CD8-positive, alpha-beta memory T cell (primary cell): ENCODE results near the gene SIRT7. TPM values are rescaled to one million over a fixed set of nuclear protein-coding genes. Genes with fewer than 3 reads are reported as not detected.
"Not testable (repeated sequence)": the region's sequence is repeated elsewhere in the genome, so short reads cannot be mapped to it uniquely, and the experiment has no call there.

Experiments used
- CTCF ChIA-PET: fragments of 350-600 bp; sonication (Branson Sonifier 250); formaldehyde crosslinking; loops from one replicate; lab custom pipeline; 2021; ENCODE audit warnings: antibody characterized with exemption; lab: Charles Lee
- POLR2A ChIA-PET: fragments of 350-600 bp; sonication (Branson Sonifier 250); formaldehyde crosslinking; loops from one replicate; lab custom pipeline; 2021; ENCODE audit warnings: antibody characterized with exemption; lab: Charles Lee
- DNase-seq, 5 donors: peaks; one replicate each; pipeline versions ENCODE4 v3.0.0 to v3.0.0-alpha.2; 2020 to 2022; ENCODE audit warnings: mixed read lengths in 1 of 5
- H3K27ac ChIP-seq: one replicate; pipeline ENCODE4 v1.7.0; 2013; ENCODE audit warnings: low read depth, mild to moderate bottlenecking, low read length, moderate library complexity
- H3K27me3 ChIP-seq: 2 replicates; pipeline ENCODE4 v1.7.0; 2013; ENCODE audit warnings: low read length, mild to moderate bottlenecking; ENCODE audit not compliant: insufficient read depth, poor library complexity, severe bottlenecking
- H3K36me3 ChIP-seq: 2 replicates; pipeline ENCODE4 v1.7.0; 2013; ENCODE audit warnings: mild to moderate bottlenecking, low read length, moderate library complexity; ENCODE audit not compliant: insufficient read depth
- H3K4me1 ChIP-seq: 2 replicates; pipeline ENCODE4 v1.7.0; 2013; ENCODE audit warnings: mild to moderate bottlenecking, low read length, moderate library complexity; ENCODE audit not compliant: insufficient read depth
- H3K4me3 ChIP-seq: 2 replicates; pipeline ENCODE4 v1.7.0; 2013; ENCODE audit warnings: mild to moderate bottlenecking, low read length
- H3K9me3 ChIP-seq: 2 replicates; pipeline ENCODE4 v1.7.0; 2013; ENCODE audit warnings: mild to moderate bottlenecking, low read length
- H3K27ac Mint-ChIP-seq, 8 donors: one replicate each; pipeline ENCODE4 v1.8.0; 2020 to 2021; ENCODE audit warnings: mixed read lengths in 8 of 8, mild to moderate bottlenecking in 6 of 8, inconsistent platforms in 3 of 8, moderate library complexity in 3 of 8
- H3K27me3 Mint-ChIP-seq, 2 donors: one replicate each; pipeline ENCODE4 v1.8.0; 2020 to 2021; ENCODE audit warnings: mixed read lengths in 2 of 2, mild to moderate bottlenecking in 1 of 2, moderate library complexity in 1 of 2
- H3K36me3 Mint-ChIP-seq, 3 donors: one replicate each; pipeline ENCODE4 v1.8.0; 2020 to 2021; ENCODE audit warnings: mixed read lengths in 3 of 3, inconsistent platforms in 1 of 3, mild to moderate bottlenecking in 1 of 3
- H3K4me1 Mint-ChIP-seq, 3 donors: one replicate each; pipeline ENCODE4 v1.8.0; 2020 to 2021; ENCODE audit warnings: mixed read lengths in 3 of 3, inconsistent platforms in 1 of 3, mild to moderate bottlenecking in 1 of 3
- H3K4me3 Mint-ChIP-seq, 7 donors: one replicate each; pipeline ENCODE4 v1.8.0; 2020 to 2021; ENCODE audit warnings: mixed read lengths in 7 of 7, mild to moderate bottlenecking in 6 of 7, moderate library complexity in 4 of 7, inconsistent platforms in 2 of 7
- H3K9me3 Mint-ChIP-seq, 5 donors: one replicate each; pipeline ENCODE4 v1.8.0; 2020 to 2022; ENCODE audit warnings: mixed read lengths in 5 of 5, mild to moderate bottlenecking in 3 of 5, moderate library complexity in 2 of 5, inconsistent platforms in 1 of 5
- polyA plus RNA-seq: library from polyadenylated mRNA; unstranded; fragments of 300-500 nt; fragmentation: Illumina TruSeq; gene quantifications from one replicate; pipeline ENCODE4 v1.2.3, GENCODE V29; 2021
- total RNA-seq, 2 experiments: library from RNA; stranded (reverse); gene quantifications; one replicate each; pipeline ENCODE4 v1.2.3, GENCODE V29; 2021

Gene SIRT7
- total and polyA plus RNA-seq, 3 experiments from 2014 or later = 40.1 to 41.7 (median 41.4) TPM

DNA sequence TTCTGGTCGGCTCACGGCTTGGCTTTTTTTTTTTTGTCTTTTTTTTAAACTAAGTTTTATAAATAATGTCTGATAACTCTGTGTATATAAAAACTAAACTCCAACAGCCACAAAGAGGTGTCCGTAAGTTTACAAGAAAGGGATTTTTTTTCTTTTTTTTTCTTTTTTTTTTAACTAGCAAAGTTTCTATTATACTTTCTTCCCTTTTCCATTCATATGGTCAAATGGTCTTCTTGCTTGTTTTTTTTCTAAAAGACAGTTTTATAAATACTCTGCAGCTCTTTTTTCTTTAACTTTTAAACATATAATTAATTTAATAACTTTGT lies 3.5 kb upstream of the SIRT7 start:
- DNase-seq = no peak
- no peaks in the 10 kb centered on the region for H3K9me3 ChIP-seq
- CTCF ChIA-PET = no interaction called here
- H3K4me1 ChIP-seq = peaks cover 36% of the 10 kb centered on the region
- H3K4me3 ChIP-seq = no peak overlapping the region
- Mint-ChIP-seq H3K9me3 (no peaks in the 10 kb centered on the region), H3K36me3 (peaks cover 0 to 14% (median 0%) of the 10 kb centered on the region in 3 donors), H3K4me1 (peaks cover 21 to 29% (median 27%) of the 10 kb centered on the region in 3 donors), H3K27ac (no peak overlapping the region), H3K4me3 (no peak overlapping the region), H3K27me3 (peaks cover 0 to 2% of the 10 kb centered on the region in 2 donors)
- no peaks in the 10 kb centered on the region for H3K27me3 ChIP-seq
- no peaks in the 10 kb centered on the region for H3K36me3 ChIP-seq
- POLR2A ChIA-PET = no interaction called here
- H3K27ac ChIP-seq = no peak overlapping the region

DNA sequence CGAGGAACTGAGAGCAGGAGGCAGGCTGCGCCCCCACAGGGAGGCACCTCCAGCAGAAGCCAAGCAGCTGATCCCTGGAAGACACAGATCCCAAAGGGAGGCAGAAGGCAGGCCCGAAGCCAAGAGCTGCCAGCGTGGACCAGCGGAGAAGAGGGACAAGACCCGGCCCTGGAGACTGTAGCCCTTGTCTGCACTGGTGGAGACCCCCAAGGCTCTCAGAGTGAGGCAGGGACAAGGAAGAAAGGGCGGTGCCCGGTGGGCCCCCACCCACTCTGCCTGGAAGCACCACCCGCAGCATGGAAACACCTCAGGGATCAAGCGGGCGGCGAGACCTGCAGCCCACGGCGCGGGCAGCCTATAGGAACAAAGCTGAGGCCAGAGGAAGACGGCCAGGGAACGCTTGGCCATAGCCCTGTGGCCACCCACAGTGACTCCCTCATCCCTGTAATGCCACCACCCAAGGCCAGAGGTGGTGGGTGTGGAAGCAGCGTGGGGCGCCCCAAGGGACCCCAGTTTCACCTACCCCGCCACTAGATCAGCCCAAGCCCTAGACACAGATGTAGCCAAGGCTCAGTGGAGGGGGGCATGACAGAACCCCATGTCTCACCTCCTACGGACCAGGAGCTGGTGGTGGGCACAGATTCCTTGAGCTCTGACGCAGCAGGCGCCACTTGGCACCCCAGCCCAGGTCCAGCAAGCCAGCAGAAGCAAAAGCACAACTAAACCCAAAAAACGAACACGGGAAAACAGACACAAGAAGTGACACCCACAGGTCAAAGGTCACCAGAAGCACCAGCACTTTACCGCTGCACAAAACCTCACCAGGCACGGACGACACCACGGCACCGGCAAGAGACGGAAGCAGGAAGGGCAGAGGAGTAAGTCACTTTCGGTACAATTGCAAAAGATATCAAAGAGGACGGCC lies 2.9 kb upstream of the SIRT7 start:
- Mint-ChIP-seq H3K4me1 (peaks cover 18 to 29% (median 26%) of the 10 kb centered on the region in 3 donors), H3K4me3 (peak overlapping the region in 1 of 7 donors; percentile 70), H3K36me3 (peaks cover 0 to 18% (median 0%) of the 10 kb centered on the region in 3 donors), H3K9me3 (no peaks in the 10 kb centered on the region), H3K27ac (peak overlapping the region in 1 of 8 donors; percentile 54), H3K27me3 (no peaks in the 10 kb centered on the region)
- Histone ChIP-seq H3K9me3 (no peaks in the 10 kb centered on the region), H3K27me3 (no peaks in the 10 kb centered on the region), H3K4me1 (peaks cover 35% of the 10 kb centered on the region), H3K27ac (no peak overlapping the region), H3K36me3 (peaks cover under 1% of the 10 kb centered on the region), H3K4me3 (no peak overlapping the region)
- ChIA-PET CTCF (no interaction called here), POLR2A (no interaction called here)
- no peak for DNase-seq

DNA sequence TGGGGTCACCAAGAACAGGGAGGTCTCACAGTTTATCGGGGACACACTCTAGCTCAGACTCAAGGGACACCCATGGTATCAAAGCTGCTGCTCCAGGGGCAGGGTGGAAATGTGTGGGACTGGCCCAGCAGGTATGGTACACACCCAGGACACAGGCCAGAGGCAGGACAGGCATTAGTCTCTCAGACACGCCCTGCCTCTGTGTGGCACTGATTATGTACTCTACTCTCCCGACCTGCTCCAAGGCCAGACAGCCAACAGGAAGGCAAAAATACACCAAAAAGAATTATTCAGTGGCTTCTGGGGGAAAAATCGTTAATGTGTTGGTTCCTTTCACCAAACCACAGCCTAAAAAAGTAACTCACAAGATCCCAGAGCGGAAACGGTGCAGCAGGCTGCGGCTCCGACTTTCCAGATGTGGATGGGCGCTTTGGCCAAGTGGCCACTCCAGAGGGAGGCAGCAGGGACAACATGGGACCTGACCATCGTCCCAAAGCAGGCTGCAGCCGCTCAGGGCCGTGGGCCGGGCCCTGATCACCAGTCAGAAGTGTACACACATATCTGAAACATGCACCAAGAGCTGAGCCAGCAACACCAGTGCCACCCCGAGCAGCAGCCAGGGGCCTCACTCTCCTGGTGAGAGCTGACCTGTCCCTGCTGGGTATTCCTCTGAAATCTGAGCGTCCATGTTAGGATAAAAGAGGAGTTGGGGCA lies 1.0 kb upstream of the SIRT7 start:
- H3K27ac ChIP-seq = no peak overlapping the region
- POLR2A ChIA-PET = interaction anchor here (0.5 kb wide), 1 partner anchor 247 kb away, joined by 3 read pairs; no protein-coding TSS in a partner anchor
- peak overlapping the region in 6 of 7 donors; percentile 12 to 96 (median 78) for H3K4me3 Mint-ChIP-seq

DNA sequence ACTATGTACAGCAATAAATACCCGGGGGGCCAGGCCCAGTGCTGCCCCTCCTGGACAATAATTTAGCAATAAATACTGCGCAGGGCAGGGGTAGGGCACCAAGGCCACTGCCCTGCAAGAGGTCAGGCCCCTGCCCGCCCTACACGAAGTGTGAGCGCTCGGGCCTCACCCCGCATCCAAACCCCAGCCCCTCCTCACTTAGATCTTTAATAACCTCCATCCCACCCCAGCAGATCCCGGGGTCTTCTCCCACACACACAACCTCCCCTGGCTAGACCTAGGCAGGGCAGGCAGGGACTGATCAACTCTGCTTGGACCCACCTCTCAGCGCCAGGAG lies 325 bp upstream of the SIRT7 start:
- H3K9me3 ChIP-seq, H3K4me3 ChIP-seq, H3K27me3 Mint-ChIP-seq, H3K9me3 Mint-ChIP-seq, DNase-seq, H3K27me3 ChIP-seq, POLR2A ChIA-PET, CTCF ChIA-PET, H3K27ac ChIP-seq: not testable (repeated sequence)
- Histone ChIP-seq H3K4me1 (peaks cover 19% of the 10 kb centered on the region), H3K36me3 (peaks cover 26% of the 10 kb centered on the region)
- H3K27ac Mint-ChIP-seq = peak overlapping the region; percentile 70 to 93 (median 86)
- H3K4me1 Mint-ChIP-seq = peaks cover 20 to 30% (median 22%) of the 10 kb centered on the region in 3 donors
- peaks cover 0 to 43% (median 3%) of the 10 kb centered on the region in 3 donors for H3K36me3 Mint-ChIP-seq
- H3K4me3 Mint-ChIP-seq = peak overlapping the region; percentile 86 to 96 (median 90)

More for the DNA sequence above, 1.0 kb upstream of the SIRT7 start:
- H3K9me3 ChIP-seq = no peaks in the 10 kb centered on the region
- Mint-ChIP-seq H3K27me3 (no peaks in the 10 kb centered on the region), H3K9me3 (no peaks in the 10 kb centered on the region), H3K4me1 (peaks cover 20 to 29% (median 22%) of the 10 kb centered on the region in 3 donors), H3K36me3 (peaks cover 0 to 36% (median 0%) of the 10 kb centered on the region in 3 donors), H3K27ac (peak overlapping the region in 7 of 8 donors; percentile 50 to 93 (median 85))
- H3K4me3 ChIP-seq = no peak overlapping the region
- no peak for DNase-seq
- H3K27me3 ChIP-seq = no peaks in the 10 kb centered on the region
- peaks cover 19% of the 10 kb centered on the region for H3K36me3 ChIP-seq
- CTCF ChIA-PET = interaction anchor here (1.0 kb wide), 1 partner anchor 50 kb away, joined by 3 read pairs; no protein-coding TSS in a partner anchor
- peaks cover 19% of the 10 kb centered on the region for H3K4me1 ChIP-seq

DNA sequence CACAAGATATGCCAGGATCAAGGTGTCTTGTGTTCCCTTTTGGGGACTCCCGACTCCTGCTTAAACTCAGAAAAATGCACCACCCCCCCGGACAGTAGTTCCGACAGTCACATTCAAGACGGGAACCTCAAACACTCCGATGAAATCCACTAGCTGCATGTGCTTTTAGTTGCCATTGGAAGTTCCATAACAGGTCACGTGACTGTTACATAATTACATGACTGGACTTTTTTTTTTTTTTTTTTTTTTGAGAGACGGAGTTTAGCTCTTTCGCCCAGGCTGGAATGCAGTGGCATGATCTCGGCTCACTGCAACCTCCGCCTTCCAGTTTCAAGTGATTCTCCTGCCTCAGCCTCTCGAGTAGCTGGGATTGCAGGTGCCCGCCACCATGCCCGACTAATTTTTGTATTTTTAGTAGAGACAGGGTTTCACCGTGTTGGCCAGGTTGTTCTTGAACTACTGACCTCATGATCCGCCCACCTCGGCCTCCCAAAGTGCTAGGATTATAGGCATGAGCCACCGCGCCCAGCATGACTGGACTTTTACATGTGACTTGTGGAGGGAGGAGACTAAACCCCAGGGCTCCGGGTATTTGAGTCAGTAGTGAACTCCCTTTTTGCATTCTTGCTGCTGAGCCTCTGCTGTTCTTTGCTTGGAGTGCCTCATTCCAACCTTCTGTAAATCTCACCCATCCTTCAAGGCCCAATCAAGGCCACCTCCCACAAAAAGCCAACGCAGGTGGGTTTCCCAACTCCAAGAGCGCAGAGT lies 1.6 kb downstream of the SIRT7 start:
- ChIA-PET POLR2A (interaction anchor here (1.0 to 1.1 kb wide), 3 partner anchors 10 to 43 kb away, joined by 3 to 8 read pairs (median 4); no protein-coding TSS in a partner anchor), CTCF (interaction anchor here (1.2 to 1.5 kb wide), 4 partner anchors 10 to 44 kb away, joined by 3 to 6 read pairs (median 4); partner anchors contain the start of gene MAFG)
- H3K9me3 Mint-ChIP-seq = no peaks in the 10 kb centered on the region
- peaks cover 25% of the 10 kb centered on the region for H3K4me1 ChIP-seq
- H3K36me3 Mint-ChIP-seq = peaks cover 0 to 59% (median 6%) of the 10 kb centered on the region in 3 donors
- H3K4me1 Mint-ChIP-seq = peaks cover 22 to 44% (median 23%) of the 10 kb centered on the region in 3 donors
- H3K27me3 Mint-ChIP-seq = no peaks in the 10 kb centered on the region
- peaks cover 32% of the 10 kb centered on the region for H3K36me3 ChIP-seq
- peak overlapping the region; percentile 83 to 96 (median 87) for H3K4me3 Mint-ChIP-seq
- no peak for DNase-seq
- H3K27ac ChIP-seq = peak overlapping the region; percentile 65
- H3K4me3 ChIP-seq = peak overlapping the region; percentile 64
- H3K27me3 ChIP-seq = no peaks in the 10 kb centered on the region
- no peaks in the 10 kb centered on the region for H3K9me3 ChIP-seq
- H3K27ac Mint-ChIP-seq = peak overlapping the region in 7 of 8 donors; percentile 11 to 84 (median 54)

DNA sequence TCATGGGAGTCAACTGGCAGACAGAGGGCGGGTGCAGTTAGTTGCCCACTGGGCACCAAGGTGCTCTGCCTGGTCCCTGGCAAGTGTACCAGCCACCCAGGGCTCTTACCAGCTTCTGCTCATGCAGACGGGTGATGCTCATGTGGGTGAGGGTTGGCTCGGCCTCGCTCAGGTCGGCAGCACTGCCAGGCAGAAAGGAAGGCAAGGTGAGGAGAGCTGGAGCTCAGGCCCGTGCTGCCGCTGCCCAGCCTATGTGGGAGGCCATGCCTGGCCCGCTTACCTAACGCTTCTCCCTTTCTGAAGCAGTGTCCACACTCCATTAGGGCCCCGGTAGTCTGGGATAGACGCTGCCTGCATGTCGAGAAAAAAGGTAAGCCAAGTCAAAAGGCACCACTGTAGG lies 2.6 kb downstream of the SIRT7 start:
- no peaks in the 10 kb centered on the region for H3K9me3 Mint-ChIP-seq
- DNase-seq = no peak
- CTCF ChIA-PET = interaction anchor here (1.5 kb wide), 1 partner anchor 13 kb away, joined by 5 read pairs; the partner anchor contains the start of gene MAFG
- no peak overlapping the region for H3K4me3 ChIP-seq
- H3K27ac Mint-ChIP-seq = peak overlapping the region in 1 of 8 donors; percentile 27
- H3K36me3 Mint-ChIP-seq = peaks cover 0 to 59% (median 6%) of the 10 kb centered on the region in 3 donors
- H3K9me3 ChIP-seq = no peaks in the 10 kb centered on the region
- POLR2A ChIA-PET = no interaction called here
- H3K27me3 Mint-ChIP-seq = no peaks in the 10 kb centered on the region
- H3K4me1 Mint-ChIP-seq = peaks cover 22 to 48% (median 23%) of the 10 kb centered on the region in 3 donors
- H3K4me1 ChIP-seq = peaks cover 30% of the 10 kb centered on the region
- H3K27ac ChIP-seq = no peak overlapping the region
- peak overlapping the region in 2 of 7 donors; percentile 13 to 19 for H3K4me3 Mint-ChIP-seq
- no peaks in the 10 kb centered on the region for H3K27me3 ChIP-seq
- H3K36me3 ChIP-seq = peaks cover 32% of the 10 kb centered on the region

DNA sequence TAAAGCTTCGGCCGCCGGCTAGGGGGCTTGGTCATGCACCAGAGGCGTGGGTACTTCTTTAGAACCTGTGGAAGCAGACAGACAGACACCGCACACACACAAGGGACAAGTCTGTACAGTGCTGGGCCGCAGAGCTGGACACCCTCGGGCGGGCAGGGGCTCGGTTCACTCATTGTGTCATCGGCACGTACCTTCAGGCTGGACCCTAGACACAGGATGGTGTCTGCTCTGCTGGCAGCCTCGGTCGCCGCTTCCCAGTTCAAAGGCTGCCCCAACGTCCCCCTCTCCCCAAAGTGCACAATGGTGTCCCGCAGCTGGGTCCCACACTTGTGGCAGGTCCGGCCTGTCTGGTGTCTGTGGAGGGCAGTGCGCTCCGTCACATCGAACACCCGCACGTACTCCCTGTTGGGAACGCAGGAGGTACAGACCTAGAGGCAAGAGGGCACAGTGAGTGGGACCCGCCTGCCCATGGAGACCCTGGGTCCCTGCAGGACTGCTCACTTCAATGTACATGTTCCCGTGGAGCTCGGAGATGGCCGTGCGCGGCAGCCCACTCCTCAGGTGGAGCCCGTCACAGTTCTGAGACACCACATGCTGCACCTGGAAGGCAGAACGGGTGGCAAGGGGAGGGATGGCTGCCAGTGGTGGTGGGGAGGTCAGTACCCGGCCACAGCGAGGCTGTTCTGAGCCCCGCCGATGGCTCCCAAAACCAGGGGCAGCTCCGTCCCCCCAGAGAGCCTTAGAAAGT lies 3.7 kb downstream of the SIRT7 start:
- CTCF ChIA-PET = no interaction called here
- peaks cover 35% of the 10 kb centered on the region for H3K4me1 ChIP-seq
- Mint-ChIP-seq H3K27ac (no peak overlapping the region), H3K27me3 (no peaks in the 10 kb centered on the region), H3K4me3 (no peak overlapping the region), H3K36me3 (peaks cover 0 to 59% (median 6%) of the 10 kb centered on the region in 3 donors), H3K4me1 (peaks cover 22 to 56% (median 26%) of the 10 kb centered on the region in 3 donors), H3K9me3 (no peaks in the 10 kb centered on the region)
- no peak overlapping the region for H3K27ac ChIP-seq
- peaks cover 32% of the 10 kb centered on the region for H3K36me3 ChIP-seq
- no peak for DNase-seq
- no peaks in the 10 kb centered on the region for H3K9me3 ChIP-seq
- H3K4me3 ChIP-seq = no peak overlapping the region
- H3K27me3 ChIP-seq = no peaks in the 10 kb centered on the region
- POLR2A ChIA-PET = interaction anchor here (0.6 kb wide), 2 partner anchors 51 to 65 kb away, joined by 3 to 6 read pairs; no protein-coding TSS in a partner anchor
